ENCODE results near the gene HERC2. TPM values are rescaled to one million over a fixed set of nuclear protein-coding genes. Genes with fewer than 3 reads are reported as not detected.

HERC2 gene
- polyA plus RNA-seq, 3 donors = 47.0 to 59.4 (median 53.9) TPM

DNA sequence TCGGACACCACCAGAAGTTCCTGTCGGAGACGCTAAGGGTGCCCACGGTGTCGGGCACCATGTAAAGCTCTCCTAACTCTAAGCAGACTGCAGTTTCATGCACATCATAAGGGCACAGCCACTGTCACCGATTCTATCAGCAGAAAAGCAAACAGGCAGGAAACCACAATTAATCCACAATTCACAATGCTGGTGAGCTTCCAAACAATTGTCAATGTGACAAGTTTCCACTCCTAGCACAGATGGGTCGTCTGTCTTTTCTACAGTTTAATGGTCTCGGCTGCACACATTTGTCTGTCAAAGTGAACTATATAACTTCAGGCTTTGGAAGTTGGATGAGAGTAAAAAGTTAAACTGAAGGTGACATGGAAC lies 214.1 kb downstream of the HERC2 start:
- DNase-seq (ENCODE audit: extremely low read depth in 1 of 11, low read depth in 9 of 11, low spot score in 4 of 11) = no peak

DNA sequence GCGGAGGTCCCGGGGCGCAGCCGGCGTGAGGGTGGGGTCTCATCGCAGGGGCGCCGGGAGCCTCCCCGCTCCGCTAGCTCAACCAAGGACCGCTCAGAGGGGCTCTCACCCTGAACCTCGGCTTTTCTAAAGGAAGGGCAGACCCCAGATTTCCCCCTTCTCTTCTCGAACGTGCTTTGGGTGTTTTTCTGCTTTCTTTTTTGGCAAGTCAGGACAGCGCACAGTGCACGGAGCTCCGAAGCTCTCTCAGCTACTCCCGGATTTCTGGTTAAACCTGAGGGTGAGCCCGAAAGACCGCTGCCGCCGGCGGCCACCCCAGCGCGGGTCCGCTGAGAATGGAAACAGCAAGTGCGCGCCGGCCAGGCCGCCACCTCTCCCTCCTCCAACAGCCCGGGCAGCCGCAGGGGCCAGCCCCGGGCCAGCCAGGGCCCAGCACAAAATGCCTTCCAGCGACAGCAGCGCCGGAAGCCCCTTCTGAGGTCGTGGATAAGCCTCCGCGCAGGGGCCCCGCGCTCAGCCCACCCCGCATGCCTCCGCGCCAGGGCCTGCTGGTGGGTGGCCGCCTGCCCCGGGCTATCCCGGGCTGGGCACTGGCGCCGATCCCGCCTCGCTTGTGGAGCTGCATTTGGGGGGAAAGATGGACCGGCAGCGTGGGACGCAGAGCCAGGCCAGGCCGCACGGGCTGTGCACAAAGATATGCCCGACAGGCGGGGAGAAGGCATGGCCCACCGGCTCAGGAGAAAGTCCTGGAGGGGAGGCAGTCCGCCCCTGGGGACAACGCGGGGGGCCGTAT lies 214.7 kb downstream of the HERC2 start:
- DNase-seq (ENCODE audit: extremely low read depth in 1 of 11, low read depth in 9 of 11, low spot score in 4 of 11) = no peak

DNA sequence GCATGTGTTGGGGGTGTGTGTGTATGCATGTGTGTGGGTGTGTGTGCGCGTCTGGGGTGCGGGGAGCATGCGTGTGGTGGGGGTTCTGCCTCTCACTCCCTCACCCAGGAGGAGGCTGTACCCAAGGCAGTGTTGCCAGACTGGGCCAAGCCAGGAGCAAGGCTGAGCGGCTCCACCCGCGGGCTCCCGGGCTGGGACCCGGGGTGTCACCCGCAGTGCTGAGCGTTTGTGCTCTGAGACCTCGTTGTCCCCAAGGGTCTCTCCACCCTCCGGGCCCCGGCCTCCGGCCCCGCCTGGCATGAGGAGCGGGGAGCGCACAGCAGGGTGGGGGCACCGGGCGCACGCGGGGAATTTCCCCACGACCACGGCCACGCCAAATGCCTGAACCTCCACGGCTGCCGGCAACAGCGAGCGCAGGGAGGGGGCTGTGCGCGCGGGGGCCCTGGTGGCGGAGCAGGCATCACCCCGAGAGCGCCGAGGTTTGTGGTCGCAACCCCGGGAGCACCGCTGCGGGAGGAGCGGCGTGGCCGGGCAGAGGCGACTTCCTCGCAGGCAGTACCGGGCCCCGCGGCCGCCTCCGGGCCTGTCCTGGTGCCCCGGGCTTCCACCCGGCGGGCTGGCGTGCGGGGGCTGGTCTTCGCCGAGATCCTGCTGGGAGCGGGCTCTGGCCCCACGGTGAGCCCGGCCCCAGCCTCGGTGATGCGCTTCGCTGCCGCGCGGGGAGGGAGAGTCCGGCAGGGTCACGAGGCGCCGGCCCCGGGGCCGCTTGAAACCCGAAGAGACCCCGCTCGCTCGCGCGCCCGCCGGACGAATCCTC lies 215.5 kb downstream of the HERC2 start:
- DNase-seq (ENCODE audit: extremely low read depth in 1 of 11, low read depth in 9 of 11, low spot score in 4 of 11) = no peak

DNA sequence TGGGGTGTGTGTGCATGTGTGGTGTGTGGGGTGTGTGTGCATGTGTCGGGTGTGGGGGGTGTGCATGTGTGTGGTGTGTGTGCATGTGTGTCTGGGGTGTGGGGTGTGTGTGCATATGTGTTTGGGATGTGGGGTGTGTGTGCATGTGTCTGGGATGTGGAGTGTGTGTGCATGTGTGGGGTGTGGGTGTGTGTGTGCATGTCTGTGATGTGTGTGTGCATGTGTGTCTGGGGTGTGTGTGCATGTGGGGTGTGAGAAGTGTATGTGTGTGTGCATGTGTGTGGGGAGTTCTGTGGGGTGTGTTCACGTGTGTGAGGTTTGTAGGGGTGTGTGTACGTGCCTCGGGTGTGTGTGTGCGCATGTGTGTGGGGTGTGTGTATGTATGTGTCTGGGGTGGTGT lies 216.2 kb downstream of the HERC2 start:
- no peak for DNase-seq (ENCODE audit: extremely low read depth in 1 of 11, low read depth in 9 of 11, low spot score in 4 of 11)

DNA sequence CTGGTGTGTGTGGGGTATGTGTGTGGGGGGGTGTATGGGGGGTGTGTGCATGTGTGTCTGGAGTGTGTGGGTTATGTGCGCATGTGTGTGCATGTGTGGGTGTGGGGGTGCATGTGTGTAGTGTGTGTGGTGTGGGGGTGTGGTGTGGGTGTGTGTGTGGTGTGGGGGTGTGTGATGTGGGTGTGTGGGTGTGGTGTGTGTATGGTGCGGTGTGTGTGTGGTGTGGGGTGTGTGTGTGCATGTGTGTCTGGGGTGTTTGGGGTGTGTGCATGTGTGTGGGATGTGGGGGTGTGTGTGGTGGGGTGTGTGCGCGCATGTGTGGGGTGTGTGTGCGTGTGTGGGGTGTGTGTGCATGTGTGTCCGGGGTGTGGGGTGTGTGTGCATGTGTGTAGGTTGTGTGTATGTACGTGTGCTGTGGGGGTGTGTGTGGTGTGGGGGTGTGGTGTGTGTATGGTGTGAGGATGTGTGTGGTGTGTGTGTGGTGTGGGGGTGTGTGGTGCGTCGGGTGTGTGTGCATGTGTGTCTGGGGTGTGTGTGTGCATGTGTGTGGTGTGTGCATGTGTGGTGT lies 216.7 kb downstream of the HERC2 start:
- DNase-seq (ENCODE audit: extremely low read depth in 1 of 11, low read depth in 9 of 11, low spot score in 4 of 11) = no peak

DNA sequence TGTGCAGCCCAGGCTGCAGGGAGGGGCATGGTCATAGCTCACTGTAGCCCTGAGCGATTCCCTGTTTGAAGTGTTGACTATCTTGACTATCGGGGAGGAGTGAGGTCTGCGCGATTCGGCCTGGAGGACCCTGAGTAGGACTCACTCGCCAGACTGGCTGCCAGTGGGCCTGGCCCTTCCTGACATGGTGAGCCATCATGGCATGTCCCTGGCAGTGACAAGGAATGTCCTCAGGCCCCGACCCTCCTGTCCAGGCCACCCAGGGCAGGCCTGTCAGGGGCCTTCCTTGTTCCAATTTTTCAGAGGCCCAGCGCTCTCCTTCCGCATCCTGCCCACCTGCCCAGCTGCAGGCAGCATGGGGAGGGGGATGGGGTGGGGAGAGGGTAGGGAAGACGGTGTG lies 217.7 kb downstream of the HERC2 start:
- no peak for DNase-seq (ENCODE audit: extremely low read depth in 1 of 11, low read depth in 9 of 11, low spot score in 4 of 11)

DNA sequence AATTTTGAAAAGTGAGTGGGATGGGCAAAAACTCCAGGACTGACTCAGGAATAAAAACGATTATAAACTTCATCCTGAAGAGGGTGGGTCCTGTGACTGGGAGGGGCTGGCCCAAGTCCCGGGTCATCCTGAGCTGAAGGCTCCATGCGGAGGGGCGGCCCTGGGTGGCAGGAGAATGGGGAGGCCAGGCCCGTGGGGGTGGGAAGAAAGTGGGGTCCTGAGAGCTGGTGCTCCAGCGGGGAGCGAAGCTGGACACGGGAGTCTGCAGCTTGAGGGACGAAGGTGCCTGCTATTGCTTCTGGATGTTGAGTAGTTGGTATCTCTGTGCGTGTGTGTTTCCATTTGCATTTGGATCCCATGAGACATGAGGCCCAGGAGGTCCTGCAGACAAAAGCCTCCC lies 218.1 kb downstream of the HERC2 start:
- no peak for DNase-seq (ENCODE audit: extremely low read depth in 1 of 11, low read depth in 9 of 11, low spot score in 4 of 11)

DNA sequence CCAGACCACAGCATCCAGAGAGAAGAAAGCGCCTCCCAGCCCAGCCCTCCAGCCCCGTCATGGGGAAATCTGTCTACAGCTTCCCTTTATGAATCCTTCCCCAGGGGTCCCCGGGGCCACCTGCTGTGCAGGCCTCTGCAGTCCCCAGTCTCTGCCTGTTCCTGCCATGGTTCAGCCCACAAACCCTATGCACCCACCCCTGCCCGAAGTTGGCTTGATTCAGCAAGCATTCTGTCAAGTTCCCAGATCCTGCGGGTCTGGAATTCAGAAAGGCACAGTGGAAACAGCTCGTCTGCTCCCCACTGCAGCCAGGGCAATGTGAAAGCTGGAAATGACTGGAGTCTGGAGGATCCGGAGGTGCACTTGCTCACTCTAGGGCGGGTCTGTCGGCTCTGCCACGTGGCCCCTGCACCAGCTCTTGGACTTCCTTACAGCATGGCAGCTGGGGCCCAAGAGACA lies 220.0 kb downstream of the HERC2 start:
- no peak for DNase-seq (ENCODE audit: extremely low read depth in 1 of 11, low read depth in 9 of 11, low spot score in 4 of 11)

DNA sequence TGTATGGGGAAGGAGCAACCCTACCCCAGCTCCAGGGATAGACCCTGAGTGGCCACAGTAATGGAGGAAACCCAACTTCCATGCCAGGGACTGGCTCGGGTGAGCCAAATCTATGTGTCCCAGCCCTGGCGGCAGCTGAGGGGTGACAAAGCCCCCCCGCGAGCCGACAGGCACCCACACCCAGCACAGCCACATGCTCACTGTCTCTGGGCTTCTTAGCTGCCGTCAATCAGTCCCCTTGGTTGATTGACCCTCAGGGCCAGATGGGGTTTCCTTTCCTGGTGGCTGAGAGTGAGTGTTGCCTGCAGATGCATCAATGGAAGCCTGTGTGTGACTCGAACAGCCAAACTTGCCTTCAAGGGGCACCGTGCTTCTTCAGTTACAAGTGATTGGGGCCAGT lies 220.8 kb downstream of the HERC2 start:
- DNase-seq (ENCODE audit: extremely low read depth in 1 of 11, low read depth in 9 of 11, low spot score in 4 of 11) = no peak

DNA sequence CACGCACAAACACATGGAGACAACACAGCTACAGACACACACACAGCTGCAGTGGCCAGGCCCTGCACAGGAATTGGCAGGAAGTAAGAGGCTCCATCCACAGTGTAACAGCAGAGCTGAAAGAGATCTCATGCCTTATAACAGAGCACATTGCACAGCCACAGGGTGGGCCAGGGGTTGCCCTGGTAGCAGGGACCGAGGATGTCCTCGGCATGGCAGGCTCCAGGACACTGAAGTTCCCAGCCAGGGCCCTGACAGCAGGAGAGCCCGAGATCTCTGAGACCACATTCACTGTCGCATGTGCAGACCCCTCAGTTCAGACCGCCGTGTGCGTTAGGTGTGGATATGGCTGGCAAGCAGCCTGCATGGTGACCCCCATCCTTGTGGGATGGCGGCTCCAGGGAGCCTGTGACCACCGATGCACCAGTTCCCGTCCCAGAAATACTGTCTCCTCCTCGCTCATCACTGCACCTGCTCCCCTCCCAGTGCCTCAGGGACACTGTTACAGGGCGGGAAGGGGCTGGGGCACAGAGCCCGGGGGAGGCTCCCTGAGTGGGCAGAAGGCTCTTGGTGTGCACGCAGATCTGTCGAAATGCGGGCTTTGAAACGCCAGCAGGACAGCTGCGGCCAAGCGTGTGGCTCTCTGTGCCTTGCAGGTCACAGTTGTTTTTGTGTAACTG lies 221.3 kb downstream of the HERC2 start:
- DNase-seq (ENCODE audit: extremely low read depth in 1 of 11, low read depth in 9 of 11, low spot score in 4 of 11) = no peak

DNA sequence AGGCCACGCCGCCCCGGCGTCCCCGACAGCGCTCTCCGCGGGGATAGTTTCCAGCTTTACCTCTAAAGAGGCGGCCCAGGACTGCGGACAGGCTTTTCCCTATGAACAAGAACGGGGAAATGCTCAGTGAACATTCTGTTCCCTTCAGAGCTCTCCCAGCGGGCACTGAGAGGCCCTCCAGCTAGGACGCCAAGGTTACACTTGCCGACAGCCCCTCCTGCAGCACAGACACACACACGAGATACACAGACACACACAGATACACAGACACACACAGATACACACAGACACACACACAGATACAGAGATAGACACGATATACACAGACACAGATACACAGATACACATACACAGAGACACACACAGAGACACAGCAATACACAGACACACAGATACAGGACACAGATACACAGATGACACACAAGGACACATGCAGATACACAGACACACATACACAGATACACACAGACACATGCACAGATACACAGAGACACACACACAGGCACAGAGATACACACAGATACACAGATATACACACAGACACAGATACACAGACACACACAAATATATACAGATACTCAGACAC lies 222.3 kb downstream of the HERC2 start:
- DNase-seq (ENCODE audit: extremely low read depth in 1 of 11, low read depth in 9 of 11, low spot score in 4 of 11) = no peak

DNA sequence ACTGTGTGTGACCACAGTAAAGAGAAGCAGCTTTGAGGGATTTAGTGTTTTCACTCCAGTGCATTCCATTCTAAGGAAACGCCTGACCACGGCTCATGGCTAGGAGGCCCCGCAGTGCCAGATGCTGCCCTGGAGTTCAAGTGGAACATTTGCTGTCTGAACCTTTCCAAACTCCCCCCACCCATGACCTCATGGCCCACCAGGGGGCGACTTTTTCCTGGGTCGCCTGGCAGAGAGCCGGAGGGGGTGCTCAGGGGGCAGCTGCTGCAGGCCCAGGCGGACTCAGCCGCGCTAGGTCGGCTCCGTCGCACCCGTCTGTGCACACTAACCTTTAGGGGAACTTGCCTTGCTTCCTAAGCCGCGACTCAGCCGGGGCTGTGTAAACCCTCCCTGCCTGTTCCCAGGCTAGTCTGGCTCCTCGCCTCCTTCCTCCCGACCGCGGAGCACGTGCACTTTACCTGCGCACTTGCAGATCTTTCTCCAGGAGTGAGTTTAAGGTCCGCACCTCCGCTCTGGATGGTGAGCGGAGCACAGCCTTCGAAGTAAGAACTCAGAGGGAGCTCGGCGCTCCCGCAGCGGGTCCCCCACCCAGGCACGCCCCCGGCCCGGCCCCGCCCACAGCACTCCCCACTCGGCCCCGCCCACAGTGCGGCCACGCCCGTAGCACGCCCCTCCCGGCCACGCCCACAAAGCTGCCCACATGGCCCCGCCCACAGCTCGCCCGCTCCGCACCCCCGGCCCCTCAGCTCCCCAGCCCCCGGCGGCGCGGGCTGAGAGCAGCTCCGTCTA lies 223.0 kb downstream of the HERC2 start, which contains the start of gene OCA2:
OCA2 (minus strand) TSS at position 550 of the 789 bp plus-strand sequence. CDS start 17,441 bp downstream, outside the sequence.
- DNase-seq (ENCODE audit: extremely low read depth in 1 of 11, low read depth in 9 of 11, low spot score in 4 of 11) = no peak

DNA sequence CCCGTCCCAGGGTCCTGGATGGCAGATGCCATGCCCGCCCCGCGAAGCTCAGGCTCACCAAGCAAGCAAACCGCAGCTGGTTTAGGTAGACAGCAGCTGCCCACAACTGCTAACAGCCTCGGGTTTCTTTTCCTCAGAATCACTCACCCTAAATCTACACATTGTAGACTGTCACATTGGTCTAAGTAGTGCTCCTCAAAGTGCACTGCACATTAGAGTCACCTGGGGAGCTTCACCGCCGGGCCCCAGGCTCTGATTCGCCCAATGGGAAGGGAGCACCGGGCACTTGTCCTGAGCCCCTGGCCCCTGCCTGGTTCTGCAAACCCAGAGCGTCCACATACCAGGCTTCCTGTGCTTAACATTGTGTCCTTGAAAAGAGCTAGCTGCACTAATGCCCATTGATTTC lies 223.6 kb downstream of the HERC2 start:
- no peak for DNase-seq (ENCODE audit: extremely low read depth in 1 of 11, low read depth in 9 of 11, low spot score in 4 of 11)

DNA sequence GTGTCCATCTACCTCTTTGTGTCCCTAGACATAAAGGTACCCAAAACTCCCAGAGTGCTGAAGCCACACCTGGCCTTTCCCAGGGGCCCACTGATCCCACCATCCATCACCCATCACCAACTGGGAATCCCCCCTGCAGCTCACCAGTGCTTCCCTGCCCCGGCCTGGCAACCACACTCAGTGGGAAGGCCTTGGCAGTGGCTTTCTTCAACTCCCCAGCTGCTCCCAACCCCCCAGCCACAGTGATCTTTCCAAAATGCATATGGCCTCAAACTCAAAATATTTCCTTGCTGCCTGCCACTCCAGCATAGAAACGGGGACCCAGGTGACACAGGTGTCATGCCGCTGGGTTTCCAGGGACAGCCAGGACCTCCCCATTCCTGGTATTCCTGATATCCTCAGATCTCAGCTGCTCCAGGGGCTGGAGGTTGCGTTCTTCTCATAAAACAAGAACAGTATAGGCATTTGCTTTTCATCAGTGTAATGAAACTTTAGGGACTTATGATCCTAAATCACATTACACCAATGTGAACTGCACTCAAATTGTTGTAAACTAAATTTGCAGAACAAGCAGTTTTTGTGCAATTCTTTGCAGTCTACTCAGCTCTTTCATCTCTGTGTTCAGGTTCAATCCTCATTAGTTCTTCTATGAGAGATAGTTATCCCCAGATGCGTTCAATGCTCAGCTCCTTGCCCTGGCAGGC lies 224.2 kb downstream of the HERC2 start:
- DNase-seq (ENCODE audit: extremely low read depth in 1 of 11, low read depth in 9 of 11, low spot score in 4 of 11) = no peak

DNA sequence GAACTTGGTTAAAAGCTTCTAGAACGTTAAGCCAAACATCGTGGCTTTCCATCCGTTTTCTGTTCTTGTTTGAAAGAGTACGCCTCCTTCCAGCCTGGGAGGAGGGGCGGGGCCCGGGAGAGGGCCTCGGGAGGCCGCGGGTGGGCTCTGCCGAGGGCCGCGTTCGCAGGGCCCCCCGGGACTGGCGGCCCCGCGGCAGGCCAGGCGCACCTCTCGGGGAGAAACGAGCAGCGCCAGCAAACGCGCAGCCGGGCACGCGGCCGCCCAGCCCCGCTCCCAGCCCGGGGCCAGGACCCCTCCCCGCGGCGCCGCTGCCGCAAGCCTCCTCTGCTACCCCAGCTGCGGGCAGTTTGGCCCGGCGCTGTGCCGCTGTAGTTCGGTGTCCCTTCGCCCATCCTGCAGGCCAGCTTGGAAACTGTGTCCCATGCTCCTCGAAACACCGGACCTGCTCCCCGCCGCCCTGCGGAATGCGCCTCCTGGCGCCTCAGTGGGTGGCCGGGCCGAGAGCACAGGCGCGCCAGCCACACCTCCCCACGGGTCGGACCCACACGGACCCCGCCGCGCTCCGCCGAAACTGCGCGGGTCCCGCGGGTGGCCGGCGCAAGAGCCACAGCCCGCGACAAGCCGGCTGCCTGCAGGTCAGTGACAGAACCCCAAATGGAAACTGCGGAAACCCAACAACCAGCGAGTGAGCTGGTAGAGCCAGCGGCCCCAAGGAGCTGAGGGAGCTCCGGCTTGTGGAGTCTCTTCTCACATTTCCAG lies 225.1 kb downstream of the HERC2 start:
- no peak for DNase-seq (ENCODE audit: extremely low read depth in 1 of 11, low read depth in 9 of 11, low spot score in 4 of 11)

DNA sequence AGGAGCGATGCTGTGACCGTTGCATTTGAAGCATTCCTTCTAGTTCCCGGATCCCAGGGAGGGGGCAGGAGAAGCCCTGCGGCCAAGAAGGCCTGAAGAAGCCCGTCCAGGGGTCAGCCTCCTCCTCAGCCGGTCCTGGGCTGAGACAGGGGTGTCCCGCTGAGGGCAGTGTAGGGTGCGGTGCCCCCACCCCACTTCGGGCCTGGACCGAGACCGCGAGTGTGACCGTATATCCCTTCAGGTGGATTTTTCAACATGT lies 225.6 kb downstream of the HERC2 start:
- DNase-seq (ENCODE audit: extremely low read depth in 1 of 11, low read depth in 9 of 11, low spot score in 4 of 11) = no peak

DNA sequence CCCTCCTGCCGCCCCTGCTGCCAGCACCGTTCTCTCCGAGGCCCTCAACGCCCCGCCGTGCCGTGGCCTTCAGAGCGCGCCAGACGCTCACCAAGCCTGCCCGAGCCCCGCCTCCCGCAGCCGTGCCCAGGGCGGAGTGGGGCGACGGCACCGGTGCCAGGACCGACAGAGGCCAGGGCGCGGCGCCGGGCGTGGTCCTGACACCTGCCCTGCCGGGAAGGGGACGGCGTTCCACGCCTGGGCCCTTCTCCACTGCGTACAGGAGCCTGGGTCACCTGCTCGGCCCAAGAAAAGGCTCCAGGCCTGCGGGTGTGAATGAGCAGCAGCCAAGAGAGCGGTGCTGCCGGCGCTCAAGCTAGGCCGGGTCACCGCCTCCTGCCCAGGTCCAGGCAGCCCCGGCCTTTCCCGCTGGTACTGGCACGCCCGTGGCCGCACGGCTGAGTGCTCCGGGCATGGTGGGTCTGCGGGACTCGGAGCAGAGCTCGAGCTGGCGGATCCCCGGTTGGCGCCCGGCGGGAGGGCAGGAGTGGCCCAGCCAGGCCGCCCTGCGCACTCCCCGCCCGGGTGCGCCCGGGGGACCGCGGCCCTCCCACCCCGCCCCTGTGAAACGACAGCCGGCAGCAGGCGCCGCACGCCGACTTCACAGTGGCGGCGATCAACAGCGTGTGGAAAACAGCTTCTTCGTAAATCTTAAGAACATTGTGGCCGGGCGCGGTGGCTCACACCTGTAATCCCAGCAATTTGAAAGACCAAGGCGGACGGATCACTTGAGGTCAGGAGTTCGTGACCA lies 227.1 kb downstream of the HERC2 start:
- DNase-seq (ENCODE audit: extremely low read depth in 1 of 11, low read depth in 9 of 11, low spot score in 4 of 11) = no peak

All from renal cortex interstitium (tissue), 11 donors.